ENCODE results near the gene RBM20. TPM values are rescaled to one million over a fixed set of nuclear protein-coding genes. Genes with fewer than 3 reads are reported as not detected.

The RBM20 gene
- polyA plus RNA-seq, 2 of the 4 experiments (the other 2 are of a cell fraction): 1.5 to 1.8 TPM

GRCh38 chr10:110872145-110872983 lies 228.2 kb downstream of the RBM20 start (continued):
- TF ChIP-seq FOSL2 (IDR thresholded peaks at IDR 0.05) (no peak), FOSL2 (CRISPR knock-in tag; IDR thresholded peaks at IDR 0.05) (no peak), EP300 (IDR thresholded peaks at IDR 0.05) (peak in 1 of 2 experiments; percentile 20; a peak in 1 of 5 replicates), JUN (IDR thresholded peaks at IDR 0.05) (peak; percentile 39 to 48; a peak in 3 of 5 replicates)
- TF ChIP-seq, protein P1, sequence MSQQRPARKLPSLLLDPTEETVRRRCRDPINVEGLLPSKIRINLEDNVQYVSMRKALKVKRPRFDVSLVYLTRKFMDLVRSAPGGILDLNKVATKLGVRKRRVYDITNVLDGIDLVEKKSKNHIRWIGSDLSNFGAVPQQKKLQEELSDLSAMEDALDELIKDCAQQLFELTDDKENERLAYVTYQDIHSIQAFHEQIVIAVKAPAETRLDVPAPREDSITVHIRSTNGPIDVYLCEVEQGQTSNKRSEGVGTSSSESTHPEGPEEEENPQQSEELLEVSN (IDR thresholded peaks at IDR 0.05; ENCODE audit: borderline replicate concordance, low read depth): peak; percentile 85

- CTCF ChIA-PET: interaction anchor here (0.7 to 1.5 kb wide), 9 partner anchors 13 to 124 kb away, joined by 3 to 5 read pairs (median 3); no protein-coding TSS in a partner anchor
- ATAC-seq: no peak
Observed at GRCh38 chr10:110872984-110873923, 229.1 kb downstream of the RBM20 start.

DNA sequence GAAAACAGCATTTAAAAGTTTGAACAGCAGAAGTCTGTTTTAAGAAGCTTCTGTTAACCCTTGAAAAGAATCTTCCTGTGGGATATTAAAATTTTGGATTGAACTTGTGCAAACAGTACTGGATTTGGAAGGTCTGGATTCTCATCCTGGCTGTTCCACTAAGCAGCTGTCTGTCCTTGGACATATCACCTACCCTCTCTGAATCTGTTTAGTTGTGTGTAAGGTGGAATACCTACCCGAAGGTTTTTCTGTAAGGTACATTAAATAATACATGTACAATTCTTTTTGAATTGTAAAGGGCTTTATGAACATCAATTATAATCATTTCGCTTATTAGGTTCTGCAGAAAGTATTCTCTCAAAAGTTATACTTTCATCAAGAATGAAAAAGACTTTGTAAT lies 229.8 kb downstream of the RBM20 start:
- ChIA-PET CTCF (interaction anchor here (0.8 to 1.3 kb wide), 2 partner anchors 18 to 20 kb away, joined by 3 to 4 read pairs; no protein-coding TSS in a partner anchor), POLR2A (interaction anchor here (1.9 kb wide), 1 partner anchor 45 kb away, joined by 18 read pairs; the partner anchor contains the start of genes BBIP1 and SHOC2)
- ATAC-seq: no peak
- no peak for FAIRE-seq
- Histone ChIP-seq H3K4me2 (peak overlapping the region; percentile 88), H3K4me1 (peaks cover 31% of the 10 kb centered on the region), H3K27ac (peak overlapping the region in 1 of 2 experiments; percentile 55; a peak in 1 of 6 replicates), H3K4me3 (peak overlapping the region; percentile 78), H3K9me3 (no peaks in the 10 kb centered on the region)
- DNase-seq (ENCODE audit: low read depth in 1 of 2, low spot score in 1 of 2): no peak
- no peak for TF ChIP-seq ZC3H11A (IDR thresholded peaks at IDR 0.05)
- TF ChIP-seq ESRRA (IDR thresholded peaks at IDR 0.05; ENCODE audit: borderline replicate concordance, low read length): no peak
- no peak for TF ChIP-seq CBX8 (IDR thresholded peaks at IDR 0.05)
- no peak for TF ChIP-seq RFX5 (IDR thresholded peaks at IDR 0.05)
- TF ChIP-seq RARB (CRISPR knock-in tag; IDR thresholded peaks at IDR 0.05): no peak
- TF ChIP-seq REST (IDR thresholded peaks at IDR 0.05): no peak
- TF ChIP-seq, protein P2, sequence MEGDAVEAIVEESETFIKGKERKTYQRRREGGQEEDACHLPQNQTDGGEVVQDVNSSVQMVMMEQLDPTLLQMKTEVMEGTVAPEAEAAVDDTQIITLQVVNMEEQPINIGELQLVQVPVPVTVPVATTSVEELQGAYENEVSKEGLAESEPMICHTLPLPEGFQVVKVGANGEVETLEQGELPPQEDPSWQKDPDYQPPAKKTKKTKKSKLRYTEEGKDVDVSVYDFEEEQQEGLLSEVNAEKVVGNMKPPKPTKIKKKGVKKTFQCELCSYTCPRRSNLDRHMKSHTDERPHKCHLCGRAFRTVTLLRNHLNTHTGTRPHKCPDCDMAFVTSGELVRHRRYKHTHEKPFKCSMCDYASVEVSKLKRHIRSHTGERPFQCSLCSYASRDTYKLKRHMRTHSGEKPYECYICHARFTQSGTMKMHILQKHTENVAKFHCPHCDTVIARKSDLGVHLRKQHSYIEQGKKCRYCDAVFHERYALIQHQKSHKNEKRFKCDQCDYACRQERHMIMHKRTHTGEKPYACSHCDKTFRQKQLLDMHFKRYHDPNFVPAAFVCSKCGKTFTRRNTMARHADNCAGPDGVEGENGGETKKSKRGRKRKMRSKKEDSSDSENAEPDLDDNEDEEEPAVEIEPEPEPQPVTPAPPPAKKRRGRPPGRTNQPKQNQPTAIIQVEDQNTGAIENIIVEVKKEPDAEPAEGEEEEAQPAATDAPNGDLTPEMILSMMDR (IDR thresholded peaks at IDR 0.05): no peak
- TF ChIP-seq GATA3 (IDR thresholded peaks at IDR 0.05; ENCODE audit: borderline replicate concordance): no peak
- no peak for TF ChIP-seq POLR2AphosphoS2 (conservative IDR thresholded peaks at IDR 0.05; ENCODE audit: low read length)
- TF ChIP-seq JUN (IDR thresholded peaks at IDR 0.05): no peak
- TF ChIP-seq JUNB (IDR thresholded peaks at IDR 0.05): no peak
- TF ChIP-seq FOXS1 (CRISPR knock-in tag; IDR thresholded peaks at IDR 0.05): no peak
- no peak for TF ChIP-seq CHD4 (IDR thresholded peaks at IDR 0.05; ENCODE audit: borderline replicate concordance)
- 77% methylated on average over 2 of the region's 2 CpGs for WGBS (ENCODE audit: missing lambda C conversion rate)

More at GRCh38 chr10:110872984-110873923, 229.1 kb downstream of the RBM20 start:
- Histone ChIP-seq H3K9me3 (no peaks in the 10 kb centered on the region), H3K27ac (peak overlapping the region; percentile 89 to 95), H3K4me3 (peak overlapping the region; percentile 78), H3K4me1 (peaks cover 31% of the 10 kb centered on the region), H3K4me2 (peak overlapping the region; percentile 88)
- POLR2A ChIA-PET: interaction anchor here (1.0 to 1.9 kb wide), 4 partner anchors 10 to 201 kb away, joined by 3 to 18 read pairs (median 4); partner anchors contain the start of genes BBIP1 and SHOC2
- no peak for FAIRE-seq
- 11% methylated on average over 16 of the region's 16 CpGs for WGBS (ENCODE audit: missing lambda C conversion rate)
- no peak for DNase-seq (ENCODE audit: low read depth in 1 of 2, low spot score in 1 of 2)
- TF ChIP-seq JUN (IDR thresholded peaks at IDR 0.05) (0 out of 5 replicates have a peak, but pooled peaks of 1 of the 2 experiments have one; percentile 6), BHLHE40 (IDR thresholded peaks at IDR 0.05; ENCODE audit: low read depth, low read length) (no peak), SMC3 (IDR thresholded peaks at IDR 0.05) (0 out of 3 replicates have a peak, but pooled peaks have one; percentile 2), PHF8 (IDR thresholded peaks at IDR 0.05; ENCODE audit: borderline replicate concordance, low read depth) (no peak)

Data from A549 (cell line).